Measurements from ENCODE around the gene CDH20.

GRCh38 chr18:61448316-61448715, 115.1 kb downstream of the CDH20 start:
- TF ChIP-seq EZH2phosphoT487 (conservative IDR thresholded peaks at IDR 0.05; ENCODE audit: low read length) (no peak), CTCF (IDR thresholded peaks at IDR 0.05; ENCODE audit: insufficient read depth, low read length, poor library complexity, severe bottlenecking) (no peak)
